Neuron (in vitro differentiated cells): ENCODE measurements around the gene LENG8.

Source experiments
- H2AFZ ChIP-seq: one replicate; pipeline ENCODE4 v1.6.1; 2013; ENCODE audit warnings: low read depth, mild to moderate bottlenecking, inconsistent platforms, low read length, moderate library complexity
- H3K27me3 ChIP-seq: one replicate; pipeline ENCODE4 v1.6.1; 2013; ENCODE audit warnings: low read length; ENCODE audit not compliant: insufficient read depth
- H3K36me3 ChIP-seq: one replicate; pipeline ENCODE4 v1.6.1; 2013; ENCODE audit warnings: low read length; ENCODE audit not compliant: insufficient read depth
- H3K4me1 ChIP-seq: one replicate; pipeline ENCODE4 v1.6.1; 2013; ENCODE audit warnings: low read length; ENCODE audit not compliant: insufficient read depth
- H3K4me3 ChIP-seq: 2 replicates; pipeline ENCODE4 v1.5.1; 2013; ENCODE audit warnings: mild to moderate bottlenecking, low read length, moderate library complexity
- H3K9me3 ChIP-seq: one replicate; pipeline ENCODE4 v1.6.1; 2013; ENCODE audit warnings: low read length

The LENG8 gene

DNA sequence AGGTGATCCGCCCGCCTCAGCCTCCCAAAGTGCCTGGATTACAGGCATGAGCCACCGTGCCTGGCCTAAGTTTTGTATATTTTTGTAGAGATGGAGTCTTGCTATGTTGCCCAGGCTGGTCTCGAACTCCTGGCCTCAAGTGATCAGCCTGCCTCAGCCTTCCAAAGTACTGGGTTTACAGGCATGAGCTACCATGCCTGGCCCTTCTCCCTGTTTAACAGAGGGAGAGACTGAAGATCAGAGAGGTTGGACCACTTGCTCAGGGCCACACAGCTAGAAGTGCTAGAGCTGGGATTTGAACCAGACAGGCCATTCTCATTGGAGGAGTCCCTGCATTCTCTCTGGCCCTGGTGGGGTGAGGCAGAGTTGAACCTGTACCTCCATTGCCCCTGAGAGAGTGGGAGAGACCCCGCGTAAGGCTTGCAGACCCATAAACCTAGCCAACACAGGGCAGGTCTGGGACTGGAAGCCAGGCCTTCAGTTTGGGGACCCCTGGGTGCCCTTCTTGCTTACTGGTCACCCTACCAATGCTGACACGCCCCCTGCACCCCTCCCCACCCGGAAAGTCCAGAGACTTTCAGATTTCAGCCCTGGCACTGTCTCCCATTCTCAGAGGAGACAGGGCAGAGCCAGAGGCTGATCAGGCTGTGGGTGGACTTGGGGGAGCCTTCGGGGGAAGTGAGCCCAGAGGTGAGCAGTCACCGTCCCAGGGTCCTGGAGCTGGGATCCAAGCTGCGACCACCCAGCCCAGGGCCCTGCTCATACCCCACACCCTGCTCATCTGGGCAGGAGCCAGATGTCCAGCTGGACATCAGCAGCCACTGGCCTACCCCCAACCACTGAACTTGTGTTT is 20.4 kb upstream of the LENG8 start:
- Histone ChIP-seq H3K4me1 (peaks cover 17% of the 10 kb centered on the region), H3K36me3 (peaks cover 61% of the 10 kb centered on the region), H3K4me3 (no peak overlapping the region), H3K27me3 (no peaks in the 10 kb centered on the region), H2AFZ (no peak overlapping the region), H3K9me3 (no peaks in the 10 kb centered on the region)

- no peaks in the 10 kb centered on the region for H3K9me3 ChIP-seq
- peaks cover 58% of the 10 kb centered on the region for H3K36me3 ChIP-seq
- H3K4me3 ChIP-seq, result no peak overlapping the region
- peaks cover 22% of the 10 kb centered on the region for H3K4me1 ChIP-seq
- H3K27me3 ChIP-seq, result no peaks in the 10 kb centered on the region
- H2AFZ ChIP-seq, result no peak overlapping the region
These were observed 19.9 kb upstream of the LENG8 start for GRCh38 chr19:54429176-54429495.

DNA sequence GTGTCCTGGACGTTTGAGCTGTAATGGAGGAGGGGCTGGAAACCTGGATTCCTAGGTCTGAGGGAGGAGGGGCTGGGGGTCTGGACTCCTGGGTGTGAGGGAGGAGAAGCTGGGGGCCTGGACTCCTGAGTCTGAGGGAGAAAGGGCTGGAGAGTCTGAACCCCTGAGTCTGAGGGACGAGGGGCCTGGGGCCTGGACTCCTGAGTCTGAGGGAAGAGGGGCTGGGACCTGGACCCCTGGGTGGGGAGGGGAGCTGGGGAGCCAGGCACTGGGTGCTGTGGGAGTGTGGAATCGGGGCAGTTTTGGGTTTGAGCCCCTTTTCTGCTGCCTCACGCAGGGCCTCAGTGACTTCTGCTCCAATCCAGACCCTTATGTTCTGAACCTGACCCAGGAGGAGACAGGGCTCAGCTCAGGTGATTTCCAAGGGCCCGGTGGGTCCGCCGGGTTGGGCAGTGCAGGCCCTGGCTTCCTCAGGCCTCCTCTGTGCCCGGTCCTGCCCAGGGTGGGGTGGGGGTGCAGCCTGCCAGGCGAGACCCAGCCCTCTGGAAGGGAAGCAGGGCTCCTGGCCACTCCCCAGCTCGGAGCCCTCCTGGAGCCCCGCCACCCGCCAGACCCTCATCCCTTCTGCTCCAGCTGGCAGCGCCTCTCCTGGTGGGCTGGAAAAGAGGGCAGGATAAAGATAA is 19.3 kb upstream of the LENG8 start:
- no peak overlapping the region for H3K4me3 ChIP-seq
- no peak overlapping the region for H2AFZ ChIP-seq
- peaks cover 52% of the 10 kb centered on the region for H3K36me3 ChIP-seq
- H3K4me1 ChIP-seq, result peaks cover 27% of the 10 kb centered on the region
- no peaks in the 10 kb centered on the region for H3K9me3 ChIP-seq
- H3K27me3 ChIP-seq, result no peaks in the 10 kb centered on the region

DNA sequence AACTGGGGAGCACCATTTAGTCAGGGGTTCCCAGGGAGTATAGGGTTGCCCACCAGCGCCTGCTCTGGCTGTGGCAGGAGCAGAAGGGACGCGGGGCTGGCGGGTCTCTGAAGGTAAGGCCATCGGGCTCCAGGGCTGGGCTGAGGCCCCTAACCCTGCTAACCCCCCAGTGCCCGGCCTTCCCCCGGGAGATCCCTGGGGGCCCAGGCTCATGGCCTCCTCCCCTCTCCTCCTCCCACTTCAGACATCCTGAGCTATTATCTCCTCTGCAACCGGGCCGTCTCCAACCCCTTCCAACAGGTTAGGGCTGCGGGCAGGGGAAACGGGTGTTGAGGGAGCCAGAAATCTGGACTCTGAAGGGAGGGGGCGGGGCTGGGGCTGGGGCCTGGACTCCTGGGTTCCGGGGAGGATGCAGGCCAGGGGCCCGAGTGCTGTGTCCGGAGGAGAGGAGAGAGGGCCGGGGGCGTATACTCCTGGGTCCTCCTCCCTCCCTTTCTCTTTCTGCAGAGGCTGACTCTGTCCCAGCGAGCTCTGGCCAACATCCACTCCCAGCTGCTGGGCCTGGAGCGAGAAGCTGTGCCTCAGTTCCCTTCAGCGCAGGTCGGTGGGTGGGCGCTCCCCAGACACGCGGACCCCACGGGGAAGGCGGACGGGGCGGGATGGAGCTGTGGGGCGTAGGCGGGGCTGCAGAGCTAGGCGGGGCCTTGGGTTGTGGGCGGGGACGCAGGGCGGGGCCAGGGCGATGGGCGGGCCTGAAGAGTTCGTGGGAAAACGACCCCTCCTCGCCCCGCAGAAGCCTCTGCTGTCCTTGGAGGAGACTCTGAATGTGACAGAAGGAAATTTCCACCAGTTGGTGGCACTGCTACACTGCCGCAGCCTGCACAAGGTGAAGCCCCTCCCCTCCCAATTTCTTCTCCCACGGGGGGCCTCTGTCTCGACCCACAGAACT is 18.4 kb upstream of the LENG8 start:
- Histone ChIP-seq H3K4me1 (peaks cover 36% of the 10 kb centered on the region), H3K9me3 (no peaks in the 10 kb centered on the region), H3K4me3 (no peak overlapping the region), H3K27me3 (no peaks in the 10 kb centered on the region), H3K36me3 (peaks cover 44% of the 10 kb centered on the region), H2AFZ (no peak overlapping the region)

GRCh38 chr19:54431255-54431838 is 17.7 kb upstream of the LENG8 start:
- Histone ChIP-seq H3K36me3 (peaks cover 38% of the 10 kb centered on the region), H3K4me3 (no peak overlapping the region), H3K4me1 (peaks cover 44% of the 10 kb centered on the region)

DNA sequence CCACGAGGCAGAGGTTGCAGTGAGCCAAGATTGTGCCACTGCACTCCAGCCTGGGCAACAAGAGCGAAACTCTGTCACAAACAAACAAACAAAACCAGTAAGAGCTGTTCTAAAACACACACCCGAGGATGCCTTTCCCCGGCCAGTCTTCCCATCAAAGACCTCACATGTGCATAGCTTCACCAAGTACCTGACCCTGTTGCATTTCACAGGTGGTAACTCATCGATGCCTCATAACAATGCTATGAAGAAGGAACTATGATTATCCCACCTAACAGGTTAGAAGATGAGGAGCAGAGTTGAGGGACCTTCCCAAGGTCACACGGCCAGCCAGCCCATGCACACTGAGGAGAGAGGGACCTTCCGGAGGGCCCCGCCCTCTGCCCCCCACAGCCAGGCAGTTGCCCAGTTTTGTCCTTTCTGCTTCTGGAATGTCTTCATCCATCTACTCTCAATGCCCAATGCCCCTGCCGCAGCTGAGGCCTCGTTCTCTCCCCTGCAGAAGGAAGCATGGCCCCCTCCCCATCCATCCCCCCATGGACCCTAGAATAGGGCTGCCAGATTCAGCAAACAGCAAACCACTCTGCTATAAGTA is 16.8 kb upstream of the LENG8 start:
- peaks cover 52% of the 10 kb centered on the region for H3K4me1 ChIP-seq
- no peak overlapping the region for H3K4me3 ChIP-seq
- H2AFZ ChIP-seq, result no peak overlapping the region
- H3K36me3 ChIP-seq, result peaks cover 33% of the 10 kb centered on the region
- H3K27me3 ChIP-seq, result no peaks in the 10 kb centered on the region
- H3K9me3 ChIP-seq, result no peaks in the 10 kb centered on the region

More at GRCh38 chr19:54431255-54431838, 17.7 kb upstream of the LENG8 start:
- Histone ChIP-seq H3K27me3 (no peaks in the 10 kb centered on the region), H3K9me3 (no peaks in the 10 kb centered on the region), H2AFZ (no peak overlapping the region)

DNA sequence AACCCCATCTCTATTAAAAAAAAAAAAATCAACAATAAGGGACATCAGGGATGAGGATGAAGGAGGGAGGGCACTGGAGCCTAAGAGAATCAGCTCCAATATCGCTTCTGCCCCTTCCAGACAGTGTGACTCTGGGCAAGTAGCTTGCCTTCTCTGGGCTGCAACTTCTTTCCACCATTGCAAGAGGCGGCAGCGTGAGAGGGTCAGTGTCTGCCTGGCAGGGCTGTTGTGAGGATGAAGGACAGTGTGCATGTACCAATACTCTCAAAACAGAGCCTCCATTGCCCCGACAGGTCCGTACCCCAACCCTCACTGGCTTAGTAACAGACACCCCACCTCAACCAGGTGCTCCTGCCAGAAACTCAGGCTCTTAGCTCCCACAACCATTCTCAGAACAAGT is 15.3 kb upstream of the LENG8 start:
- H3K4me1 ChIP-seq, result peaks cover 56% of the 10 kb centered on the region
- H3K27me3 ChIP-seq, result no peaks in the 10 kb centered on the region
- H3K36me3 ChIP-seq, result peaks cover 25% of the 10 kb centered on the region
- H2AFZ ChIP-seq, result no peak overlapping the region
- H3K9me3 ChIP-seq, result no peaks in the 10 kb centered on the region
- no peak overlapping the region for H3K4me3 ChIP-seq

- peaks cover 19% of the 10 kb centered on the region for H3K36me3 ChIP-seq
- H3K4me3 ChIP-seq, result no peak overlapping the region
- H2AFZ ChIP-seq, result no peak overlapping the region
- H3K9me3 ChIP-seq, result no peaks in the 10 kb centered on the region
- peaks cover 62% of the 10 kb centered on the region for H3K4me1 ChIP-seq
- H3K27me3 ChIP-seq, result no peaks in the 10 kb centered on the region
These were observed 14.7 kb upstream of the LENG8 start for GRCh38 chr19:54434112-54434872.

- peaks cover 64% of the 10 kb centered on the region for H3K4me1 ChIP-seq
- H3K9me3 ChIP-seq, result no peaks in the 10 kb centered on the region
- H2AFZ ChIP-seq, result no peak overlapping the region
- no peaks in the 10 kb centered on the region for H3K27me3 ChIP-seq
- no peak overlapping the region for H3K4me3 ChIP-seq
- peaks cover 19% of the 10 kb centered on the region for H3K36me3 ChIP-seq
These were observed 14.2 kb upstream of the LENG8 start for GRCh38 chr19:54434873-54435214.

DNA sequence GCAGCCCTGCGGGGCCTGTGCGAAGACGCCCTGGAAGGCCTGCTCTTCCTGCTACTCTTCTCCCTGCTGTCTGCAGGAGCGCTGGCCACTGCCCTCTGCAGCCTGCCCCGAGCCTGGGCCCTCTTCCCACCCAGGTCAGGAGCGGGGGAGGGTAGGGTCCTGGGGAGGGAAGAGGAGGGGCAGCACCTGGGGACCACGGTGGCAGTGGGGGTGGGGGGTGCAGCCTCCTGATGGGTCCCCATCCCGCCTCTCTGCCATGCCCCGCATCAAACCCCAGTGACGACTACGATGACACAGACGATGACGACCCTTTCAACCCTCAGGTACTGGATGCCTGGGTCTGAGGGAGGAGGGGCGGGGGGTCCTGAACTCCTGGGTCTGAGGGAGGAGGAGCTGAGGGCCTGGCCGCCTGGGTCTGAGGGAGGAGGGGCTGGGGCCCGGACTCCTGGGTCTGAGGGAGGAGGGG is 13.4 kb upstream of the LENG8 start:
- Histone ChIP-seq H3K9me3 (no peaks in the 10 kb centered on the region), H2AFZ (no peak overlapping the region), H3K27me3 (no peaks in the 10 kb centered on the region), H3K4me3 (no peak overlapping the region), H3K36me3 (peaks cover 19% of the 10 kb centered on the region), H3K4me1 (peaks cover 56% of the 10 kb centered on the region)

DNA sequence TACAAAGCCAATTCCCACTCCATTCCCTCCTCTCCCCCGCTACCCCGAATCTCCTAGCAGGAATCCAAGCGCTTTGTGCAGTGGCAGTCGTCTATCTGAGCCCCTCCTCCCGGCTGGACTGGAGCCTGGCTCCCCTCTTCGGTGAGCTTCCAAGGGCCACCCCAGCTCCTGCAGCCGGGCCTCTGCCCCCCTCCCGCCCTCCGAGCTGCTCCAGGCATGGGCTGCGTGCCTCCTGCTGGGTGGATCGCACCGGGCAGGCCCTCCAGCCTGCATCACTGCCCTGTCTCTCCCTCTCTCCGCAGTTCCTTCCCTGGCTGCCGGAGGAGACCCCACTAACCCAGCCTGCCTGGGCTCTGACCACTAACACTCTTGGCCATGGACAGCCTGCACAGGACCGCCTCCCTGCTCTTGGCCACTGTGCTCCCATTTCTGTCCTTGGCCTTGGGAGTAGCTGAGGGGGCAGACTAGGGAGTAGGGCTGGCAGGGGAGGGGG is 12.9 kb upstream of the LENG8 start:
- H3K4me1 ChIP-seq, result peaks cover 53% of the 10 kb centered on the region
- H3K27me3 ChIP-seq, result no peaks in the 10 kb centered on the region
- H2AFZ ChIP-seq, result no peak overlapping the region

More for the DNA sequence above, 12.9 kb upstream of the LENG8 start:
- Histone ChIP-seq H3K36me3 (peaks cover 18% of the 10 kb centered on the region), H3K9me3 (no peaks in the 10 kb centered on the region), H3K4me3 (no peak overlapping the region)
